ENCODE measurements around the gene RABEPK.

DNA sequence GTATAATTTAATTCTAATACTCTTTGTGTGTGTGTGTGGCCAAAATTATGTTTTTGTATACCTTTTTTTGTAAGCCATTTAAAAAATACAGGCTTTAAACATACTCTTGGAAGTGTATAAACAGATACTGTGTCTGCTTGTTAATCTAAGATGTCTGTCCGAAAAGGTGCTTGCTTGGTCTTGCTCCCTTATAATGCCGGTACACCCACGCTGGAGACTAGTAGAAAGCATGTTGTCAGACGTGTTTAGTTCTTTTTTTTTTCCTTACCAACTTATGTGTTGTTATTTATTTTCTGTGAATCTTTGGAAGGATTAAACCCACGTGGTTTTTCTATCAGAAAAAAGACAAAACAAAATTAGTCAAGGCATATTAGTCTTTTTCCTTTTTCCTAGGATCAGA lies 70.7 kb downstream of the RABEPK start:
- no peak for TF ChIP-seq MXI1 (IDR thresholded peaks at IDR 0.05; ENCODE audit: borderline replicate concordance, low read depth, low read length)
- TF ChIP-seq, protein P1, sequence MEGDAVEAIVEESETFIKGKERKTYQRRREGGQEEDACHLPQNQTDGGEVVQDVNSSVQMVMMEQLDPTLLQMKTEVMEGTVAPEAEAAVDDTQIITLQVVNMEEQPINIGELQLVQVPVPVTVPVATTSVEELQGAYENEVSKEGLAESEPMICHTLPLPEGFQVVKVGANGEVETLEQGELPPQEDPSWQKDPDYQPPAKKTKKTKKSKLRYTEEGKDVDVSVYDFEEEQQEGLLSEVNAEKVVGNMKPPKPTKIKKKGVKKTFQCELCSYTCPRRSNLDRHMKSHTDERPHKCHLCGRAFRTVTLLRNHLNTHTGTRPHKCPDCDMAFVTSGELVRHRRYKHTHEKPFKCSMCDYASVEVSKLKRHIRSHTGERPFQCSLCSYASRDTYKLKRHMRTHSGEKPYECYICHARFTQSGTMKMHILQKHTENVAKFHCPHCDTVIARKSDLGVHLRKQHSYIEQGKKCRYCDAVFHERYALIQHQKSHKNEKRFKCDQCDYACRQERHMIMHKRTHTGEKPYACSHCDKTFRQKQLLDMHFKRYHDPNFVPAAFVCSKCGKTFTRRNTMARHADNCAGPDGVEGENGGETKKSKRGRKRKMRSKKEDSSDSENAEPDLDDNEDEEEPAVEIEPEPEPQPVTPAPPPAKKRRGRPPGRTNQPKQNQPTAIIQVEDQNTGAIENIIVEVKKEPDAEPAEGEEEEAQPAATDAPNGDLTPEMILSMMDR (conservative IDR thresholded peaks at IDR 0.05; ENCODE audit: low read depth, low read length): no peak
- no peak for TF ChIP-seq MAZ (IDR thresholded peaks at IDR 0.05; ENCODE audit: borderline replicate concordance, low read depth, low read length)
- TF ChIP-seq, protein P2, sequence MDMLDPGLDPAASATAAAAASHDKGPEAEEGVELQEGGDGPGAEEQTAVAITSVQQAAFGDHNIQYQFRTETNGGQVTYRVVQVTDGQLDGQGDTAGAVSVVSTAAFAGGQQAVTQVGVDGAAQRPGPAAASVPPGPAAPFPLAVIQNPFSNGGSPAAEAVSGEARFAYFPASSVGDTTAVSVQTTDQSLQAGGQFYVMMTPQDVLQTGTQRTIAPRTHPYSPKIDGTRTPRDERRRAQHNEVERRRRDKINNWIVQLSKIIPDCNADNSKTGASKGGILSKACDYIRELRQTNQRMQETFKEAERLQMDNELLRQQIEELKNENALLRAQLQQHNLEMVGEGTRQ (IDR thresholded peaks at IDR 0.05; ENCODE audit: low read depth, low read length): no peak
- no peak for TF ChIP-seq RCOR1 (IDR thresholded peaks at IDR 0.05; ENCODE audit: insufficient replicate concordance, low read length)
- no peak for TF ChIP-seq CHD1 (IDR thresholded peaks at IDR 0.05; ENCODE audit: low read depth, low read length)
- TF ChIP-seq, protein P3, sequence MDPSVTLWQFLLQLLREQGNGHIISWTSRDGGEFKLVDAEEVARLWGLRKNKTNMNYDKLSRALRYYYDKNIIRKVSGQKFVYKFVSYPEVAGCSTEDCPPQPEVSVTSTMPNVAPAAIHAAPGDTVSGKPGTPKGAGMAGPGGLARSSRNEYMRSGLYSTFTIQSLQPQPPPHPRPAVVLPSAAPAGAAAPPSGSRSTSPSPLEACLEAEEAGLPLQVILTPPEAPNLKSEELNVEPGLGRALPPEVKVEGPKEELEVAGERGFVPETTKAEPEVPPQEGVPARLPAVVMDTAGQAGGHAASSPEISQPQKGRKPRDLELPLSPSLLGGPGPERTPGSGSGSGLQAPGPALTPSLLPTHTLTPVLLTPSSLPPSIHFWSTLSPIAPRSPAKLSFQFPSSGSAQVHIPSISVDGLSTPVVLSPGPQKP (IDR thresholded peaks at IDR 0.05; ENCODE audit: borderline replicate concordance, low read depth, low read length): no peak
- TF ChIP-seq POLR2A (IDR thresholded peaks at IDR 0.05; ENCODE audit: low read depth, low read length): no peak
- TF ChIP-seq CEBPB (IDR thresholded peaks at IDR 0.05; ENCODE audit: low read depth, low read length): no peak
- TF ChIP-seq SMC3 (IDR thresholded peaks at IDR 0.05; ENCODE audit: low read depth, low read length): no peak
- no peak for TF ChIP-seq RFX5 (IDR thresholded peaks at IDR 0.05; ENCODE audit: low read depth, low read length)
- TF ChIP-seq RAD21 (IDR thresholded peaks at IDR 0.05; ENCODE audit: low read length): no peak
- TF ChIP-seq FOS (IDR thresholded peaks at IDR 0.05; ENCODE audit: low read depth, low read length): no peak
- TF ChIP-seq BHLHE40 (IDR thresholded peaks at IDR 0.05; ENCODE audit: low read depth, low read length): no peak
